Activated naive CD8-positive, alpha-beta T cell (primary cell): ENCODE results near the gene UBE2J1.
"Not testable (repeated sequence)": the region's sequence is repeated elsewhere in the genome, so short reads cannot be mapped to it uniquely, and the experiment has no call there.

Experiments used
- H3K27ac Mint-ChIP-seq: one replicate; pipeline ENCODE4 v1.8.0; 2021; ENCODE audit warnings: mixed read lengths
- H3K27me3 Mint-ChIP-seq: one replicate; pipeline ENCODE4 v1.8.0; 2021; ENCODE audit warnings: mixed read lengths
- H3K36me3 Mint-ChIP-seq: one replicate; pipeline ENCODE4 v1.8.0; 2021; ENCODE audit warnings: mixed read lengths
- H3K4me1 Mint-ChIP-seq: one replicate; pipeline ENCODE4 v1.8.0; 2021; ENCODE audit warnings: low read depth, mixed read lengths
- H3K4me3 Mint-ChIP-seq: one replicate; pipeline ENCODE4 v1.8.0; 2021; ENCODE audit warnings: mild to moderate bottlenecking, mixed read lengths
- H3K9me3 Mint-ChIP-seq: one replicate; pipeline ENCODE4 v1.8.0; 2021; ENCODE audit warnings: low read depth, mixed read lengths

UBE2J1 gene

DNA sequence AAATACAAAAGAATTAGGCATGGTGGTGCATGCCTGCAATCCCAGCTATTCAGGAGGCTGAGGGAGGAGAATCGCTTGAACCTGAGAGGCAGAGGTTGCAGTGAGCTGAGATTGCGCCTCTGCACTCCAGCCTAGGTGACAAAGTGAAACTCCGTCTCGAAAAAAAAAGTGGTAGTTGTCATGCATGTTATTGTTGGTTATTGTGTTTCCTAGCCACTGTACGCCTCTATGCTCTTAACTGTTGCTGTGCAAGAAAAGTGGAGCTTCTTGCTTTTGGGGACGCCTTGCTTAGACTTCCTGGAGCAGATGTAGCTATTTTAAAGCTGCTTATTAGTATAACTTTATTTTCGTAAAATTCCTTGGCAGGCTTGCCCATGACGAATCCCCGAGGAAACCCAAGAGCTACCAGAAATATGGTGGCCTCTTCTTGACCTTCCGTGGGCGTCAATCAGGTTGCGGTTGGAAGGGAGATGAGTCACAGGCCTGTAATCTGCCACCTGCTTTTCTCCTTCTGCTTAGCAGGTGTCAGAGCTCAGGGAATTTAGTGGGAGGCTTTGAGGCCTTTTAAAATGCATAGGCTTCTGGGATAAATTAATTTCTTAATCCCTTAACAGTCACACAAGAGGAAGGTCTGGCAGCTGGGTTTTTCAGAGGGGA, 54.7 kb downstream of the UBE2J1 start:
- Mint-ChIP-seq H3K27ac (peak overlapping the region; percentile 88), H3K9me3 (no peaks in the 10 kb centered on the region), H3K27me3 (no peaks in the 10 kb centered on the region), H3K36me3 (no peaks in the 10 kb centered on the region), H3K4me1 (peaks cover 13% of the 10 kb centered on the region), H3K4me3 (peak overlapping the region; percentile 21)

DNA sequence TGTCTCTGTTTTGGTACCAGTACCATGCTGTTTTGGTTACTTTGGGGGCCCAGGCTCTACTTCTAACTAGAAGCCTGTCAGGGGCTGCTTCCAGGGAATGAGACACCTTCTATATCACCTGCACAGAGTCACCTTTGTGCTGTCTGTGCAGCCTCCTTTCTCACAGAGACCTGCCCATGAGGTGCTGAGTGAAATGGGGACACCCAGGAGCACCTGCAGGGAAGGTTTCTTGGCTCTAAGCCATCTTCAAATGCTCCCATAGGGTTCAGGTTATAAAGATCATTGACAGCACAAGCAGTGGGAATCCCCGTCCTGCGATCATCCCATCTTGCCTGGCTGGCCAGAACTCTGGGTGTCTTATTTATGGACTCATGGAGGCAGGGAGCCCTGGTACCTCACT, 56.5 kb downstream of the UBE2J1 start:
- Mint-ChIP-seq H3K27me3 (no peaks in the 10 kb centered on the region), H3K4me3 (no peak overlapping the region), H3K9me3 (no peaks in the 10 kb centered on the region), H3K4me1 (peaks cover 13% of the 10 kb centered on the region), H3K27ac (no peak overlapping the region), H3K36me3 (no peaks in the 10 kb centered on the region)

DNA sequence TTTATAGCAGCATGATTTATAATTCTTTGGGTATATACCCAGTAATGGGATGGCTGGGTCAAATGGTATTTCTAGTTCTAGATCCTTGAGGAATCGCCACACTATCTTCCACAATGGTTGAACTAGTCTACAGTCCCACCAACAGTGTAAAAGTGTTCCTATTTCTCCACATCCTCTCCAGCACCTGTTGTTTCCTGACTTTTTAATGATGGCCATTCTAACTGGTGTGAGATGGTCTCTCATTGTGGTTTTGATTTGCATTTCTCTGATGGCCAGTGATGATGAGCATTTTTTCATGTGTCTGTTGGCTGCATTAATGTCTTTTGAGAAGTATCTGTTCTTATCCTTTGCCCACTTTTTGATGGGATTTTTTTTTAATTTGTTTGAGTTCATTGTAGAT, 57.4 kb downstream of the UBE2J1 start:
- not testable (repeated sequence) for H3K36me3 Mint-ChIP-seq, H3K4me3 Mint-ChIP-seq, H3K9me3 Mint-ChIP-seq, H3K27ac Mint-ChIP-seq, H3K27me3 Mint-ChIP-seq
- peaks cover 13% of the 10 kb centered on the region for H3K4me1 Mint-ChIP-seq

DNA sequence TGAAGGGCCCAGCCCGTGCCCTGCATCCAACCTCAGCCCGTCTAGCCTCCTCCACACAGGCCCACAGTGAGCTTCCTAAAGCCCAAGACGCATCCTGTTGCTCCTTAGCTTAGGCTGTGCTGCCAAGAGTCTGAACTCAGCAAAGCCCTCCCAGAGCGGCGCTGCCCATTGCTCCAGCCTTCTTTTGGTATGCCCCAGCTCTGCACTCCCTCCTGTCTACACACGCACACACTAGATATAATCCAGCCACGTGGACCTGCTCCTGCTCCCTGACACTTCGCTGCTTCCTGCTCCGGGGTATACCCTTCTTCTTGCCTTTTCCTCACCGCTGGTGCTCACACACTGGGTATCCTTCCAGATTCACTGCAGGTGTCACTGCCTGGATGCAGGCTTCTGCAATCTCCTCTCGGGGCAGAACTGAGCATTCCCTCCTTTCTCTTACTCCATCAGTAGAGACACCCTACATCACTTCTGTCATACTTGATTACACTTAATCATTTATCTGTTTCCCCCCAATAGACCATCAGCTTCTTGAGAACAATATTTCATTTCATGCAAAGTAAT, 61.2 kb downstream of the UBE2J1 start:
- Mint-ChIP-seq H3K4me1 (no peaks in the 10 kb centered on the region), H3K36me3 (no peaks in the 10 kb centered on the region), H3K9me3 (no peaks in the 10 kb centered on the region), H3K4me3 (no peak overlapping the region), H3K27ac (no peak overlapping the region), H3K27me3 (no peaks in the 10 kb centered on the region)

DNA sequence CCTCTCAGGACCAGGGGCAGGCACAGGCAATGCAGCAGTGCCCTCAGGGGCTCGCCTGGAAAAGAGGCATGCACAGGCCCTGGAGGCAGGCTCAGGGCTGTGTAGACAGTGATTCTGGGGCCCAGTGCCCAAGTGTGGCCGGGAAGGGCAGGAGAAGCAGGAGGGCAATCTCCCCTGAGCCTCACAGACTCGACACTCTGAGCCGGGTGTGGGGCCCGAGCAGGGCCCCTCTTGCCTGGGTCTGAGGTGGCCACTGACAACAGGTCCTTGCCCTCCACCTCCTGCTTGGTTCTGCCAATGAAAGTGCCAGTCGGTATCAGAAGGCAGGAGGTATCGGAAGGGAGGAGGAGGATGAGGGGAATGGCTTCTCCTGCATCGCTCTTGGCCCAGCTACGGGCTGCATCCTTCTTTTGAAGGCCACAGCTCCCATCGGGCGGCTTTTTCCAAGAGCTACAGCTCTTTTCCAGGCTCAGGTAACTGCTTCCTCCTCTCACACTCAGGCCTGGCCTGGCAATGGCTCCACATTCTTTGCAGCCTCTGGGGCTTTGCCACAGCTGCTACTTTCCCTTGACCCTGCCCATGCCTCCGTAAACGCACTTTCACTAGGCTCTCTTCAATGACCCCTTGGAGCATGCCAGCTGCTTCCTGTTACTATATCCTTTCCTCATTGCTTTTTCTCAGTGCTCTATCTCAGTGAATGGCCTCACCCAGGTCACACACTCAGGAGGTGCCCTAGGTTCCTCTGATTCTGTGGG, 61.9 kb downstream of the UBE2J1 start:
- no peaks in the 10 kb centered on the region for H3K4me1 Mint-ChIP-seq
- no peaks in the 10 kb centered on the region for H3K9me3 Mint-ChIP-seq
- H3K27ac Mint-ChIP-seq, result no peak overlapping the region
- no peak overlapping the region for H3K4me3 Mint-ChIP-seq
- no peaks in the 10 kb centered on the region for H3K36me3 Mint-ChIP-seq
- H3K27me3 Mint-ChIP-seq, result no peaks in the 10 kb centered on the region

DNA sequence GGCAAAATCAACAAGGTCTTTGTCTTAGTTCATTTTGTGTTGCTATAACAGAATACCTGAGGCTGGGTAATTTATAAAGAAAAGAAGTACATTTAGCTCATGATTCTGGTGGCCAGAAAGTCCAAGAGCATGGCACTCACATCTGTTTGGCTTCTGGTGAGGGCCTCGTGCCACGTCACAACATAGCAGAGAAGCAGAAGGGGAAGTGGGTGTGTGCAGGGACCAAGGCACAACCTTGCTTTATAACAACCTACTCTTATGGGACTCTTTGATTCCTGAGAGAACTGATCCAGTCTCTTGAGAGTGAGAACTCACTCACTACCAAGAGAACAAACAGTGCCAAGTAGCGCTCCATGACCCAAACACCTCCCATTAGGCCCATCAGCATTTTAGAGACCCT, 62.8 kb downstream of the UBE2J1 start:
- Mint-ChIP-seq H3K9me3 (no peaks in the 10 kb centered on the region), H3K4me1 (no peaks in the 10 kb centered on the region), H3K4me3 (no peak overlapping the region), H3K27ac (no peak overlapping the region), H3K36me3 (no peaks in the 10 kb centered on the region), H3K27me3 (no peaks in the 10 kb centered on the region)

DNA sequence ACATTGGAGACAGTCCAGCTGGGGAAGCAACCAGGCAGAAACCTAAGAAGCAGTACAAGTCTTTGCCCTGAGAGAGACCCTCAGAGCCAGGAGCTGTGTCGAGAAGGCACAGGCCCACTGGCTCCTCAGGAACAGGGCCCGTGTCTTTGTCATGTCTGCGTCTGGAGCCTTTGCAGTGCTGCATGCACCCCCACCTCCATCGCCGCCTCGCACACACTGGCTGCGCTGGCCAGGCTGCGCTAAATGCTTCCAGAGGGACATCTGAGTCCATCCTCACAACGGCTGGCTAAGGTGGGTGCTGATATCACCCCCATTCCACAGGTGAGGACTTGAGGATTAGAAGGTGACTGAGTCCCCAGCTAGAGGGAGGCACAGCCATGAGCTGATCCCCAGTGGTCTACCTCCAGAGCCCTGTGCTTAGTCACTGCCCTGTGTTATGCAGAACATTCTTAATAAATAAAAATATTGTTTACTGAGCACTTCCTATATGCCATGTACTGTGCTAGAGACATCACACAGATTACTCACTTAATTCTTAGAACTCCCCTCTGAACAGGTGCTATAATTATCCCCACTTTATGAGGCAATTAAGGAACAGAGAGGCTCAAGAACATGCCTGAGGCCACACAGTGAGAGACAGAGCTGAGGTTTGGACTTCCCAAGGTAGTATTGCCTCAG, 65.0 kb downstream of the UBE2J1 start:
- Mint-ChIP-seq H3K9me3 (no peaks in the 10 kb centered on the region), H3K4me1 (no peaks in the 10 kb centered on the region), H3K27ac (no peak overlapping the region), H3K27me3 (no peaks in the 10 kb centered on the region), H3K36me3 (no peaks in the 10 kb centered on the region), H3K4me3 (no peak overlapping the region)

DNA sequence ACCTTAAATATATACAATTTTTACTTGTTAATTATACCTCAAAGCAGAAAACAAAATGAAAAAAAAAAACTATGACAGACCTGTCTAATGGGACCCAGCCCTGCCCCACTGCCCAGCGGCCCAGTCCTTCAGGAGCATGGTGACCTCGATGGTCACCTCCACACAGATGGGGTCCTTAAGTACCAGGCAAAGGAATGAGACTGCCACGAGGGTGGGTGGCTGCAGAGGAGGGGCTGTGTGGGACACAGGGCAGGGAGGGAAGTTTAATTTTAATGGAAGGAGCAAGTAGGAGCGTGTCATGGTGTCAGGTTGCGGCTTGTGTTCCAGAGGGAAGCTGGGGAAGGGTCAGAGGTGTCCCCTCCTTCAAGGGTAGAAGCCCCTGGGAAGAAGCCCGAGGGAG, 66.0 kb downstream of the UBE2J1 start:
- no peaks in the 10 kb centered on the region for H3K4me1 Mint-ChIP-seq
- no peaks in the 10 kb centered on the region for H3K36me3 Mint-ChIP-seq
- no peaks in the 10 kb centered on the region for H3K9me3 Mint-ChIP-seq
- no peak overlapping the region for H3K27ac Mint-ChIP-seq
- no peak overlapping the region for H3K4me3 Mint-ChIP-seq
- H3K27me3 Mint-ChIP-seq, result no peaks in the 10 kb centered on the region

DNA sequence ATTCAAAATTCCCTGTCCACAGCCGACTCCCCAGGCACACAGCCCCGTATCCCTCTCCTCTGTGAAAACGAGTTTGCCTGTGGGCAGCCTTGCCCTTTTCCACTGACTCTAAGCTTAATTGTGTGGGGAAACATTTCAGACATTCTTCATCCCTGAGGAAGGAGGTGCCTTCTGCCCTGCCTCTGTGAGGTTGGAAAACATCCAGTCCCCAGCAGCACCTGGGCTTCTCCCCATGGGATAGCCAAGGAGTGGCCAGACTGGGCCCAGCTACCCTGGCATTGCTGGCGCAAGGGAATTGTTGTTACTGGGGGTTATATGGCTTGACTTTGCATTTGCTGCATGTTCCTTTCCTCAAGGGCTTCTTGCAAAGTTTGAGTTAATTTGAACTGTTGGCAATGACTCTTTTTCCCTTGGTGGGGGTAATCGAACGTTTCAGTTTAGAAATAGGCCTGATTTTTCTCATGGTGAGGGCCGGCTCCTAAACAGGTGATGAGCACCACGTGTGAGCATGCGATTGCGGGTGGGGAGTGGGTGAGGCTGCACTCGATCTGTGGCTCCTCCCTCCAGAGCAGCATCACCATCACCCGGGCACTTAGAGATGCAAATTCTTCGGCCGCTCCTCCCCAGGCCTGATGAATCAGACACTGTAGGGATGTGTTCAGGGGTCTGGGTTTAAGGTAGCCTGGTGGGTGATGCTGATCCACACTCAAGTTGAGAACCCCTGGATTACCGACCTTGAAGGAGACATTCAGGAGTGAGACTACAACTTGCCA, 67.4 kb downstream of the UBE2J1 start:
- Mint-ChIP-seq H3K36me3 (no peaks in the 10 kb centered on the region), H3K4me1 (no peaks in the 10 kb centered on the region), H3K27me3 (no peaks in the 10 kb centered on the region), H3K27ac (no peak overlapping the region), H3K4me3 (no peak overlapping the region), H3K9me3 (no peaks in the 10 kb centered on the region)

DNA sequence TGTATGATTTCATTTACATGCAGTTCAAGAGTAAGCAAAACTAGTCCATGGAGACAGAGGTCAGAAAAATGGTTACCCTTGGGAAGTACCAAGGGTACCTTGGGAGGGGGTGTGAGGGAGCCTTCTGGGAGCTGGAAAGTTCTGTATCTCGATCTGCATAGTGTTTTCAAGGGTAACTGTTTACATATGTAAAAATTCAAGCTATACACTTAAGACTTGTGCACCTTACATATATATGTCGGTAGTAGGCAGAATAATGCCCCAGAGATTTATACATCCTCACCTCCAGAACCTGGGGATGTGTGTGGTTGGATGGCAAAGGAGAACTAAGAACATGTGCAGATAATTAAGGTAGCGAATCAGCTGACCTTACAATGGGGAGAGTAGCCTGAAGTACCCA, 68.4 kb downstream of the UBE2J1 start:
- Mint-ChIP-seq H3K36me3 (no peaks in the 10 kb centered on the region), H3K4me3 (no peak overlapping the region), H3K27me3 (no peaks in the 10 kb centered on the region), H3K27ac (no peak overlapping the region), H3K9me3 (no peaks in the 10 kb centered on the region), H3K4me1 (no peaks in the 10 kb centered on the region)

DNA sequence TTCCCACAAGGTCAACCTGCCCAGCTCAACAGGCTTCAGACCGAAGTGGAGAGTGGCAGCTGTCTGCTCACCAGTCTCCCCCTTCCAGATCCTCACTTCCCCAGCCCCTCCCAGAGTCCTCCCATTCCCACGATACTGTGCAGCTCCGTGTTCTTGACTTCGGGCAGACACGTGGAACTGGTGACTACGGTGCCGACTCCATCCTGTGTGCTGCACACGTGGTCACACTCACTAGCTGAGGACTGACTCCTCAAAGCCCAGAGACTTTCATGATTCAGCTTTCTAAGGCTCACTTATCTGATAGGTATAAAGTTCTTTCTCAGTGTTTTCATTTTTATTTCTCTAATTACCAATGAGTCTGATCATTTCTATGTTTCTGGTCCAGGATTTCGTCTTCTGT, 69.8 kb downstream of the UBE2J1 start:
- H3K9me3 Mint-ChIP-seq, result no peaks in the 10 kb centered on the region
- no peaks in the 10 kb centered on the region for H3K36me3 Mint-ChIP-seq
- no peak overlapping the region for H3K27ac Mint-ChIP-seq
- H3K4me1 Mint-ChIP-seq, result no peaks in the 10 kb centered on the region
- H3K27me3 Mint-ChIP-seq, result no peaks in the 10 kb centered on the region
- H3K4me3 Mint-ChIP-seq, result no peak overlapping the region

DNA sequence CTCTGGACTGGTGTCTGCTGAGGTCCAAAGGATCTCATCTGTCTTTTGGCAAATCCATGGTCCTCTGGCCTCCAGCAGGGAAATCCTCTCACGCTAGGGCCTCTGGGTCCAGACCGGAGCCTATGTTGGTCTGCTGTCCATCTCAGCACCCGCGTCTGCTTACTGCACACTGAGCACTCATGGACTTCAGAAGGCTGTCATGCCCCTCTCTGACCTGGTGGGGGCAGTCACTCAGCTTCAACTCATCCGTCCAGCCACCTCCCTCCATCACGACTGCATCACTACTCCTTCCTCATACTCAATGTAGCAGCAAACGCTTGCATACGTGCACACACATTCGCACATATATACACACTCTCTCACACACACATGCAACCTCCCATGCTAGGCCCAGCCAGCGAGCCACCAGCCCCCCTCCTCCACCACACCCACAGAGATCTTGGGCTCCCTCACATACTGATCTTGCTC, 70.7 kb downstream of the UBE2J1 start:
- no peaks in the 10 kb centered on the region for H3K9me3 Mint-ChIP-seq
- no peaks in the 10 kb centered on the region for H3K4me1 Mint-ChIP-seq
- no peak overlapping the region for H3K4me3 Mint-ChIP-seq
- H3K27ac Mint-ChIP-seq, result no peak overlapping the region
- no peaks in the 10 kb centered on the region for H3K27me3 Mint-ChIP-seq
- no peaks in the 10 kb centered on the region for H3K36me3 Mint-ChIP-seq

DNA sequence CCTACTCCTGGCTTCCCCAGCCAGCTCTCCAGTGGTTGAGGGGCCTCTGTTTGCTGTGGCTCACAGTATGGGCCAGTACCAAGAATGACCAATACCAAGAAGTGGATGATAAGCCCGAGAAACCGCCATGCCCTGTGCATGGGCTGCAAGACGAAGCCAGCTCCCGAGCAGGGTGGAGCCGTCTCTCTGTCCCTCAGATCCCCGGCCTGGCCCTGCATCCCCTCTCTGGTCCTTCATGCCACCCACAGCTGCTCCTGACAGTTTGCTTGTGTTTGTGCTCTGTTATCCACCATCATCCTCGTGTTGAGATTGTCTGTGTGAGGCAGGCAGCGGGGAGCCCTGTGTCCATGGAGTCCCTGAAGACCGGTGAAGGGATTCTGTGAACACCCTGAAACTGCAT, 73.6 kb downstream of the UBE2J1 start:
- Mint-ChIP-seq H3K9me3 (no peaks in the 10 kb centered on the region), H3K4me3 (no peak overlapping the region), H3K4me1 (no peaks in the 10 kb centered on the region), H3K27me3 (no peaks in the 10 kb centered on the region), H3K27ac (no peak overlapping the region), H3K36me3 (no peaks in the 10 kb centered on the region)
